GM12878 (cell line): Measurements from ENCODE around the gene ZNF837. TPM values are rescaled to one million over a fixed set of nuclear protein-coding genes. Genes with fewer than 3 reads are reported as not detected.

ENCODE experiments used
- E2F8 ChIP-seq: fragments of 450-650 bp; IDR thresholded peaks from 2 replicates; pipeline ENCODE4 v1.6.1; 2018; ENCODE audit warnings: mild to moderate bottlenecking, low read depth, moderate library complexity; ENCODE audit not compliant: partially characterized antibody
- EP300 ChIP-seq, 2 experiments: fragments of 150-350 bp in 1 of 2; IDR thresholded peaks; 2 replicates each; pipeline ENCODE4 v1.6.1; 2011 to 2012; ENCODE audit warnings: low read depth in 2 of 2, low read length in 2 of 2, borderline replicate concordance in 1 of 2, improper control_type of control experiment in 1 of 2, inconsistent platforms in 1 of 2; ENCODE audit not compliant: control insufficient read depth in 1 of 2
- IRF3 ChIP-seq: fragments of 450-650 bp; IDR thresholded peaks from 2 replicates; pipeline ENCODE4 v1.6.1; 2014; ENCODE audit warnings: mild to moderate bottlenecking
- JUNB ChIP-seq: IDR thresholded peaks from 2 replicates; pipeline ENCODE4 v1.6.1; 2016; ENCODE audit warnings: antibody characterized with exemption, mild to moderate bottlenecking
- MEF2A ChIP-seq: IDR thresholded peaks from 2 replicates; pipeline ENCODE4 v1.6.1; 2011; ENCODE audit warnings: low read depth, mild to moderate bottlenecking, low read length, moderate library complexity; ENCODE audit not compliant: insufficient read depth
- MEF2B ChIP-seq: fragments of 450-650 bp; IDR thresholded peaks from 2 replicates; pipeline ENCODE4 v1.6.1; 2018; ENCODE audit warnings: mild to moderate bottlenecking, moderate library complexity; ENCODE audit not compliant: partially characterized antibody, poor library complexity, severe bottlenecking
- MLLT1 ChIP-seq: fragments of 450-650 bp; IDR thresholded peaks from 2 replicates; pipeline ENCODE4 v1.6.1; 2016; ENCODE audit warnings: mild to moderate bottlenecking
- MTA3 ChIP-seq: IDR thresholded peaks from 2 replicates; pipeline ENCODE4 v1.6.1; 2012; ENCODE audit warnings: low read length, inconsistent platforms, borderline replicate concordance
- POU2F2 ChIP-seq: IDR thresholded peaks from 3 replicates; pipeline ENCODE4 v1.6.1; 2011; ENCODE audit warnings: low read depth, mild to moderate bottlenecking, low read length, borderline replicate concordance
- RB1 ChIP-seq: fragments of 450-650 bp; formaldehyde crosslinking; IDR thresholded peaks from 2 replicates; pipeline ENCODE4 v1.6.1; 2017; ENCODE audit warnings: mild to moderate bottlenecking, borderline replicate concordance
- SMARCA5 ChIP-seq: fragments of 450-650 bp; IDR thresholded peaks from 2 replicates; pipeline ENCODE4 v1.6.1; 2017; ENCODE audit warnings: mild to moderate bottlenecking
- SRF ChIP-seq, 2 experiments: IDR thresholded peaks; 2 replicates each; pipeline ENCODE4 v1.6.1; 2011; ENCODE audit warnings: low read depth in 2 of 2, low read length in 2 of 2, mild to moderate bottlenecking in 1 of 2, moderate library complexity in 1 of 2
- ZBTB11 ChIP-seq: fragments of 450-650 bp; formaldehyde crosslinking; IDR thresholded peaks from 2 replicates; pipeline ENCODE4 v1.5.0; 2022; ENCODE audit warnings: mild to moderate bottlenecking, missing genetic modification characterization
- ZNF384 ChIP-seq: IDR thresholded peaks from 2 replicates; pipeline ENCODE4 v1.6.1; 2012; ENCODE audit warnings: low read depth, mild to moderate bottlenecking, low read length, improper control_type of control experiment, borderline replicate concordance
- ZNF687 ChIP-seq: fragments of 450-650 bp; IDR thresholded peaks from 2 replicates; pipeline ENCODE4 v1.6.1; 2017; ENCODE audit warnings: mild to moderate bottlenecking, moderate library complexity
- polyA plus RNA-seq, 11 experiments: library from polyadenylated mRNA; depleted of rRNA in 4 of 11; unstranded in 6 of 11; stranded (reverse) in 5 of 11; fragments of >200 nt; fragmentation: Nextera tagmentation in 4 of 11; fragmentation: Illumina TruSeq in 1 of 11; extraction: Ambion mirVana in 4 of 11; extraction: Trizol in 1 of 11; gene quantifications; 1 replicate in 1 of 11; 2 replicates in 10 of 11; pipeline versions ENCODE4 v1.2.1 to v1.2.3, GENCODE V29; 2011 to 2016; ENCODE audit warnings: inconsistent platforms in 2 of 11, missing spikeins in 2 of 11, low read depth in 1 of 11
- total RNA-seq, 4 experiments: library from RNA; depleted of rRNA in 3 of 4; stranded (reverse); fragments of >200 nt in 3 of 4; fragmentation: Illumina TruSeq in 1 of 4; extraction: Trizol in 1 of 4; gene quantifications; 2 replicates each; pipeline versions ENCODE4 v1.2.1 to v1.2.3, GENCODE V29; 2013 to 2021

The ZNF837 gene
- total and polyA plus RNA-seq, 10 of the 15 experiments (the other 5 are each of a cell fraction or from before 2014, with no cell fraction given): 0.07 to 2.9 (median 2.0) TPM; not detected in 2

GRCh38 chr19:58362272-58362994 is 18.4 kb downstream of the ZNF837 start, which contains the start of gene ZNF497 (continued):
- TF ChIP-seq ZBTB11 (CRISPR knock-in tag): peak; percentile 59
- no peak for TF ChIP-seq JUNB
- TF ChIP-seq POU2F2: peak; percentile 43; the same call in 2 of the 3 replicates
- TF ChIP-seq ZNF687: peak; percentile 32
- 0 out of 2 replicates have a peak, but pooled peaks have one; percentile 30 for TF ChIP-seq IRF3
- TF ChIP-seq MEF2A: no peak
- peak; percentile 82 for TF ChIP-seq RB1
- peak; percentile 57 for TF ChIP-seq E2F8
- TF ChIP-seq EP300 (IDR thresholded peaks at IDR 0.05; ENCODE audit: borderline replicate concordance in 1 of 2, control insufficient read depth in 1 of 2, low read depth in 2 of 2, low read length in 2 of 2): 0 out of 4 replicates have a peak, but pooled peaks of 1 of the 2 experiments have one; percentile 8
- no peak for TF ChIP-seq MTA3
- TF ChIP-seq ZNF384: no peak
- TF ChIP-seq SMARCA5: no peak
- TF ChIP-seq MEF2B: peak; percentile 89
- TF ChIP-seq SRF (IDR thresholded peaks at IDR 0.05; ENCODE audit: low read depth in 2 of 2, low read length in 2 of 2): no peak
- TF ChIP-seq MLLT1: peak; percentile 91
